ENCODE data around the gene REXO4. TPM values are rescaled to one million over a fixed set of nuclear protein-coding genes. Genes with fewer than 3 reads are reported as not detected.

REXO4 gene
- total and polyA plus RNA-seq, 2 of the 13 experiments (the other 11 are each of a cell fraction or from before 2014, with no cell fraction given) = 18.5 to 30.4 TPM

- Histone ChIP-seq H3K27ac (ENCODE audit: extremely low read length, insufficient read depth, low read length) (no peak overlapping the region), H3K4me2 (ENCODE audit: low read depth, low read length) (peak overlapping the region; percentile 62), H3K9ac (ENCODE audit: insufficient read depth, low read depth, low read length) (no peak overlapping the region), H3K4me3 (replicated peaks in 1 of 3; ENCODE audit: insufficient read depth in 1 of 3, low read depth in 2 of 3, low read length in 3 of 3) (peak overlapping the region in 1 of 3 experiments; percentile 27; a peak in 2 of 6 replicates), H3K27me3 (ENCODE audit: control insufficient read depth in 1 of 2, insufficient read depth in 2 of 2, low read length in 2 of 2) (no peaks in the 10 kb centered on the region), H2AFZ (ENCODE audit: low read length) (no peak overlapping the region), H4K20me1 (ENCODE audit: insufficient read depth, low read length) (no peaks in the 10 kb centered on the region), H3K4me1 (ENCODE audit: insufficient read depth, low read length) (peaks cover 81% of the 10 kb centered on the region), H3K79me2 (ENCODE audit: insufficient read depth, low read length) (no peaks in the 10 kb centered on the region), H3K9me3 (ENCODE audit: low read length) (peaks cover 8% of the 10 kb centered on the region; the same call in 1 of the 2 replicates), H3K36me3 (replicated peaks in 1 of 2; ENCODE audit: control insufficient read depth in 1 of 2, insufficient read depth in 2 of 2, low read length in 2 of 2) (no peaks in the 10 kb centered on the region)
- intact Hi-C loops (cut with micrococcal nuclease; ENCODE audit: unreplicated experiment) = no loop called here
- DNase-seq (ENCODE audit: low spot score) (peak; percentile 17), FAIRE-seq (peak; percentile 67), ATAC-seq (peak; percentile 23)
- ChIA-PET POLR2A (interaction anchor here (2.2 kb wide), 1 partner anchor 11 kb away, joined by 9 read pairs; the partner anchor contains the start of gene STKLD1), CTCF (ENCODE audit: low intra/inter-chr PET ratio, low total read pairs) (no interaction called here)
- WGBS (ENCODE audit: low lambda C conversion rate) = 3% methylated on average over 6 of the region's 9 CpGs
- no TSS peak for BruUV-seq (replicated peaks)
- in situ Hi-C loops (cut with HindIII; ENCODE audit: extremely low pct_ligation_motif_present, low pct_unique_long_range_greater_than_20kb) = no loop called here
- TF ChIP-seq DZIP1 (CRISPR knock-in tag; IDR thresholded peaks at IDR 0.05) (no peak), NRL (CRISPR knock-in tag; IDR thresholded peaks at IDR 0.05; ENCODE audit: borderline replicate concordance) (no peak), TP53 (CRISPR knock-in tag; conservative IDR thresholded peaks at IDR 0.05) (no peak), ELK4 (CRISPR knock-in tag; IDR thresholded peaks at IDR 0.05; ENCODE audit: borderline replicate concordance) (no peak), TCF7 (IDR thresholded peaks at IDR 0.05; ENCODE audit: low read depth) (no peak), ZBTB26 (CRISPR knock-in tag; IDR thresholded peaks at IDR 0.05; ENCODE audit: borderline replicate concordance) (no peak), POGZ (CRISPR knock-in tag; IDR thresholded peaks at IDR 0.05) (no peak), PHF8 (CRISPR knock-in tag; IDR thresholded peaks at IDR 0.05) (no peak), THAP11 (CRISPR knock-in tag; IDR thresholded peaks at IDR 0.05) (no peak), NFAT5 (CRISPR knock-in tag; IDR thresholded peaks at IDR 0.05) (0 out of 2 replicates have a peak, but pooled peaks have one; percentile 39), REL (CRISPR knock-in tag; conservative IDR thresholded peaks at IDR 0.05) (no peak), RXRA (CRISPR knock-in tag; IDR thresholded peaks at IDR 0.05) (no peak), MED1 (CRISPR knock-in tag; IDR thresholded peaks at IDR 0.05) (no peak), ZNF549 (CRISPR knock-in tag; IDR thresholded peaks at IDR 0.05) (no peak), SMAD3 (CRISPR knock-in tag; IDR thresholded peaks at IDR 0.05) (no peak)
Observed at GRCh38 chr9:133387680-133388079, 30.1 kb downstream of the REXO4 start.
